Liver (tissue), 9 donors: ENCODE data around the gene IRAK2. TPM values are rescaled to one million over a fixed set of nuclear protein-coding genes. Genes with fewer than 3 reads are reported as not detected.

Experiments
- DNase-seq: peaks from one replicate; pipeline ENCODE4 v3.0.0-alpha.2; 2017; ENCODE audit warnings: low spot score
- H3K27ac ChIP-seq, 2 donors: one replicate each; pipeline ENCODE4 v1.7.0; 2013; ENCODE audit warnings: inconsistent platforms in 2 of 2, low read length in 2 of 2, control low read depth in 1 of 2, low read depth in 1 of 2, mild to moderate bottlenecking in 1 of 2
- H3K27me3 ChIP-seq, 4 donors: one replicate each; pipeline versions ENCODE4 v1.6.1 to v1.7.0; 2013; ENCODE audit warnings: low read length in 3 of 4, inconsistent platforms in 1 of 4, mild to moderate bottlenecking in 1 of 4, moderate library complexity in 1 of 4; ENCODE audit not compliant: control insufficient read depth in 4 of 4, insufficient read depth in 4 of 4
- H3K36me3 ChIP-seq, 4 donors: one replicate each; pipeline versions ENCODE4 v1.6.1 to v1.7.0; 2013; ENCODE audit warnings: low read length in 3 of 4, mild to moderate bottlenecking in 3 of 4, low read depth in 1 of 4, moderate library complexity in 1 of 4; ENCODE audit not compliant: control insufficient read depth in 4 of 4, insufficient read depth in 3 of 4
- H3K4me1 ChIP-seq, 4 donors: one replicate each; pipeline versions ENCODE4 v1.6.1 to v1.7.0; 2013; ENCODE audit warnings: low read length in 3 of 4, mild to moderate bottlenecking in 3 of 4, moderate library complexity in 1 of 4; ENCODE audit not compliant: control insufficient read depth in 4 of 4, insufficient read depth in 4 of 4
- H3K4me3 ChIP-seq, 3 donors: one replicate each; pipeline versions ENCODE4 v1.6.1 to v1.7.0; 2013; ENCODE audit warnings: low read length in 3 of 3, control low read depth in 1 of 3, low read depth in 1 of 3, mild to moderate bottlenecking in 1 of 3
- H3K9ac ChIP-seq, 2 donors: one replicate each; pipeline ENCODE4 v1.7.0; 2013; ENCODE audit warnings: low read length in 2 of 2, mild to moderate bottlenecking in 2 of 2, moderate library complexity in 2 of 2, control low read depth in 1 of 2, low read depth in 1 of 2
- H3K9me3 ChIP-seq, 4 donors: one replicate each; pipeline versions ENCODE4 v1.6.1 to v1.7.0; 2013; ENCODE audit warnings: low read length in 3 of 4; ENCODE audit not compliant: control insufficient read depth in 4 of 4
- CTCF ChIP-seq: fragments of 150-350 bp; IDR thresholded peaks from 2 replicates; pipeline ENCODE4 v1.5.1; 2017; ENCODE audit warnings: improper control_type of control experiment, low read depth, low read length; ENCODE audit not compliant: missing input control
- EGR1 ChIP-seq, 2 donors: IDR thresholded peaks; 2 replicates each; pipeline ENCODE4 v1.6.1; 2016 to 2018; ENCODE audit warnings: antibody characterized with exemption in 2 of 2, low read depth in 2 of 2
- FOXA1 ChIP-seq: IDR thresholded peaks from 2 replicates; pipeline ENCODE4 v1.6.1; 2016; ENCODE audit warnings: antibody characterized with exemption
- FOXA2 ChIP-seq: IDR thresholded peaks from 2 replicates; pipeline ENCODE4 v1.6.1; 2016; ENCODE audit warnings: antibody characterized with exemption
- GABPA ChIP-seq, 2 donors: IDR thresholded peaks in 1 of 2; conservative IDR thresholded peaks in 1 of 2; 2 replicates each; pipeline ENCODE4 v1.6.1; 2016; ENCODE audit warnings: antibody characterized with exemption in 2 of 2, mild to moderate bottlenecking in 1 of 2, moderate library complexity in 1 of 2
- HNF4A ChIP-seq, 2 donors: conservative IDR thresholded peaks; 2 replicates each; pipeline ENCODE4 v1.6.1; 2016; ENCODE audit warnings: antibody characterized with exemption in 2 of 2, mild to moderate bottlenecking in 2 of 2
- HNF4G ChIP-seq: IDR thresholded peaks from 2 replicates; pipeline ENCODE4 v1.6.1; 2016; ENCODE audit warnings: antibody characterized with exemption
- JUND ChIP-seq, 2 donors: IDR thresholded peaks; 2 replicates each; pipeline ENCODE4 v1.6.1; 2016; ENCODE audit warnings: antibody characterized with exemption in 2 of 2
- MAX ChIP-seq: IDR thresholded peaks from 2 replicates; pipeline ENCODE4 v1.6.1; 2016; ENCODE audit warnings: antibody characterized with exemption
- NR2F2 ChIP-seq: IDR thresholded peaks from 2 replicates; pipeline ENCODE4 v1.6.1; 2016; ENCODE audit warnings: antibody characterized with exemption
- RAD21 ChIP-seq, 2 donors: IDR thresholded peaks; 2 replicates each; pipeline ENCODE4 v1.6.1; 2016; ENCODE audit warnings: antibody characterized with exemption in 2 of 2, mild to moderate bottlenecking in 2 of 2
- REST ChIP-seq: IDR thresholded peaks from 2 replicates; pipeline ENCODE4 v1.6.1; 2016; ENCODE audit warnings: antibody characterized with exemption, mild to moderate bottlenecking
- RXRA ChIP-seq, 2 donors: IDR thresholded peaks; 2 replicates each; pipeline ENCODE4 v1.6.1; 2017 to 2018; ENCODE audit warnings: antibody characterized with exemption in 2 of 2, mild to moderate bottlenecking in 1 of 2
- SP1 ChIP-seq: IDR thresholded peaks from 2 replicates; pipeline ENCODE4 v1.6.1; 2018; ENCODE audit warnings: antibody characterized with exemption, mild to moderate bottlenecking
- TAF1 ChIP-seq: conservative IDR thresholded peaks from 2 replicates; pipeline ENCODE4 v1.6.1; 2016; ENCODE audit warnings: antibody characterized with exemption, mild to moderate bottlenecking
- YY1 ChIP-seq: IDR thresholded peaks from 2 replicates; pipeline ENCODE4 v1.6.1; 2016; ENCODE audit warnings: antibody characterized with exemption, mild to moderate bottlenecking
- ZBTB33 ChIP-seq: IDR thresholded peaks from 2 replicates; pipeline ENCODE4 v1.6.1; 2016; ENCODE audit warnings: antibody characterized with exemption
- WGBS: extraction: QIAGEN DNeasy Blood & Tissue Kit; methylation state at CpG from one replicate; pipeline ENCODE4 v1.1.7; 2013; 5-methylcytosine and 5-hydroxymethylcytosine counted together
- polyA plus RNA-seq, 2 donors: library from polyadenylated mRNA; stranded (reverse) in 1 of 2; unstranded in 1 of 2; fragments of 200-250 nt in 1 of 2; fragments of >200 nt in 1 of 2; fragmentation: Nextera tagmentation in 1 of 2; extraction: Ambion mirVana in 1 of 2; gene quantifications; one replicate each; pipeline versions ENCODE4 v1.2.1 to v1.2.3, GENCODE V29; 2013 to 2015
- total RNA-seq, 2 donors: library from RNA; depleted of rRNA; stranded (reverse); fragments of >200 nt; gene quantifications; one replicate each; pipeline ENCODE4 v1.2.3, GENCODE V29; 2014
- donor health status: healthy.
- donor health status: healthy.
- donor health status: healthy.
- donor health status: healthy.
- donor health status: healthy.

IRAK2 gene
- total and polyA plus RNA-seq, 4 donors: 2.7 to 9.3 (median 5.9) TPM

GRCh38 chr3:10145685-10146084 lies 19.0 kb upstream of the IRAK2 start:
- Histone ChIP-seq H3K4me1 (peaks cover 5 to 16% (median 12%) of the 10 kb centered on the region in 4 donors), H3K27me3 (no peaks in the 10 kb centered on the region), H3K9ac (no peak overlapping the region), H3K4me3 (no peak overlapping the region), H3K27ac (no peak overlapping the region), H3K36me3 (peaks cover 9 to 18% (median 13%) of the 10 kb centered on the region in 4 donors), H3K9me3 (no peaks in the 10 kb centered on the region)
- no peak for DNase-seq
- WGBS: 87% methylated on average over 4 of the region's 4 CpGs
- TF ChIP-seq ZBTB33 (no peak), EGR1 (IDR thresholded peaks at IDR 0.05; ENCODE audit: low read depth in 2 of 2) (no peak), RXRA (IDR thresholded peaks at IDR 0.05) (no peak), HNF4G (no peak), CTCF (no peak), SP1 (no peak), RAD21 (IDR thresholded peaks at IDR 0.05) (no peak), REST (no peak), MAX (no peak), FOXA2 (no peak), JUND (IDR thresholded peaks at IDR 0.05) (no peak), HNF4A (conservative IDR thresholded peaks at IDR 0.05) (no peak), FOXA1 (no peak), YY1 (no peak), NR2F2 (no peak), GABPA (IDR thresholded peaks at IDR 0.05 in 1 of 2, conservative IDR thresholded peaks at IDR 0.05 in 1 of 2) (no peak)

DNA sequence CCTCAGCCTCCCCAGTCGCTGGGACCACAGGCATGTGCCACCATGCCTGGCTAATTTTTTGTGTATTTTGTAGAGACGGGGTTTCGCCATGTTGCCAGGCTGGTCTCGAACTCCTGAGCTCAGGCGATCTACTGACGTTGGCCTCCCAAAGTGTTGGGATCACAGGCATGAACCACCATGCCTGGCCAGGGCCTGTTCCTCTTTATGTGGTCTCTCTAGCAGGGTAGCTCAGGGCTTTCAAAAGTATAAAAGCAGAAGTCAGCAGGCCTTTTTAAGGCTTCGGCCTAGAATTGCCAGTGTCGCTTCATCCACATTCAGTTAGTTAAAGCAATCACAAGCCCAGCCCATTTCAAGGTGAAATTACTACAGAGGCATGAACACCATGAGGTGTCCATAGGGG lies 15.5 kb upstream of the IRAK2 start:
- no peak overlapping the region for H3K27ac ChIP-seq

More for the DNA sequence above, 15.5 kb upstream of the IRAK2 start:
- Histone ChIP-seq H3K9me3 (no peaks in the 10 kb centered on the region), H3K27me3 (no peaks in the 10 kb centered on the region), H3K4me1 (peaks cover 0 to 8% (median 2%) of the 10 kb centered on the region in 4 donors), H3K4me3 (no peak overlapping the region), H3K36me3 (peaks cover 15 to 28% (median 21%) of the 10 kb centered on the region in 4 donors), H3K9ac (no peak overlapping the region)
- WGBS: 92% methylated on average over 8 of the region's 8 CpGs
- no peak for DNase-seq
- TF ChIP-seq GABPA (IDR thresholded peaks at IDR 0.05 in 1 of 2, conservative IDR thresholded peaks at IDR 0.05 in 1 of 2) (no peak), RXRA (IDR thresholded peaks at IDR 0.05) (no peak), JUND (IDR thresholded peaks at IDR 0.05) (no peak), RAD21 (IDR thresholded peaks at IDR 0.05) (no peak), HNF4G (no peak), MAX (no peak), ZBTB33 (no peak), FOXA2 (no peak), HNF4A (conservative IDR thresholded peaks at IDR 0.05) (no peak), FOXA1 (no peak), YY1 (no peak), REST (no peak), TAF1 (no peak)
